ENCODE measurements around the gene MARVELD3. TPM values are rescaled to one million over a fixed set of nuclear protein-coding genes. Genes with fewer than 3 reads are reported as not detected.

Gene MARVELD3
- total and polyA plus RNA-seq, 2 of the 8 experiments (the other 6 are each of a cell fraction or from before 2014, with no cell fraction given): 18.0 to 34.8 TPM

- Histone ChIP-seq H3K9me3 (ENCODE audit: insufficient read depth in 2 of 2, low read depth in 1 of 2, low read length in 1 of 2) (no peaks in the 10 kb centered on the region), H4K5ac (ENCODE audit: insufficient read length, low read depth, low read length) (no peak overlapping the region), H3K36me3 (ENCODE audit: control insufficient read depth in 2 of 4, insufficient read depth in 4 of 4, low read length in 3 of 4) (peaks cover 5 to 63% (median 47%) of the 10 kb centered on the region in 4 experiments; a peak in 7 of 8 replicates), H4K20me1 (replicated peaks in 1 of 2; ENCODE audit: control insufficient read depth in 1 of 2, insufficient read depth in 2 of 2, low read length in 2 of 2) (no peaks in the 10 kb centered on the region), H3K27me3 (replicated peaks in 1 of 4; ENCODE audit: control insufficient read depth in 3 of 4, extremely low read depth in 1 of 4, insufficient read depth in 3 of 4, low read length in 3 of 4) (no peaks in the 10 kb centered on the region), H3K4me2 (ENCODE audit: insufficient read depth in 1 of 2, low read depth in 2 of 2, low read length in 2 of 2) (no peak overlapping the region), H4K8ac (ENCODE audit: extremely low read depth, insufficient read depth, low read length) (no peak overlapping the region), H3K27ac (ENCODE audit: low read depth, low read length) (no peak overlapping the region), H2BK120ac (replicated peaks; ENCODE audit: low read depth, low read length) (no peak overlapping the region), H3K23ac (ENCODE audit: insufficient read length) (no peak overlapping the region), H2BK15ac (ENCODE audit: low read length) (no peak overlapping the region), H3K23me2 (ENCODE audit: low read depth, low read length) (no peaks in the 10 kb centered on the region; the same call in 1 of the 2 replicates), H2BK12ac (ENCODE audit: low read depth, low read length) (no peak overlapping the region), H2AK5ac (ENCODE audit: low read depth, low read length) (no peak overlapping the region), H2BK5ac (ENCODE audit: low read depth, low read length) (no peak overlapping the region), H3K4me3 (ENCODE audit: extremely low read depth in 1 of 4, insufficient read depth in 2 of 4, low read depth in 3 of 4, low read length in 4 of 4) (no peak overlapping the region), H3K18ac (ENCODE audit: extremely low read depth, low read length) (no peak overlapping the region), H3K56ac (replicated peaks; ENCODE audit: insufficient read length, low read depth, low read length) (no peak overlapping the region), H3K79me1 (ENCODE audit: low read depth, low read length) (no peaks in the 10 kb centered on the region), H3K4me1 (replicated peaks in 1 of 4; ENCODE audit: control insufficient read depth in 3 of 4, insufficient read depth in 4 of 4, low read length in 3 of 4) (no peaks in the 10 kb centered on the region), H3K79me2 (ENCODE audit: control insufficient read depth in 1 of 2, insufficient read depth in 2 of 2, low read length in 2 of 2) (no peaks in the 10 kb centered on the region), H4K91ac (replicated peaks; ENCODE audit: insufficient read length, low read length) (no peak overlapping the region), H2AFZ (ENCODE audit: low read length) (no peak overlapping the region), H3K4ac (replicated peaks; ENCODE audit: insufficient read length, low read depth, low read length) (no peak overlapping the region), H2BK20ac (ENCODE audit: low read length) (no peak overlapping the region), H3K14ac (ENCODE audit: insufficient read length) (no peak overlapping the region), H3K9ac (replicated peaks in 1 of 4; ENCODE audit: extremely low read depth in 1 of 4, low read depth in 3 of 4, low read length in 3 of 4) (no peak overlapping the region)
- ChIA-PET POLR2A (ENCODE audit: partially characterized antibody) (no interaction called here), CTCF (ENCODE audit: partially characterized antibody) (interaction anchor here (0.5 to 1.6 kb wide), 6 partner anchors 8 to 86 kb away, joined by 3 to 4 read pairs (median 4); no protein-coding TSS in a partner anchor)
- TF ChIP-seq SP2 (IDR thresholded peaks at IDR 0.05; ENCODE audit: low read length): no peak
- TF ChIP-seq MAX (IDR thresholded peaks at IDR 0.05): no peak
- no peak for TF ChIP-seq NANOG (IDR thresholded peaks at IDR 0.05; ENCODE audit: insufficient read depth, low read depth, low read length, poor library complexity, severe bottlenecking)
- TF ChIP-seq RFX5 (IDR thresholded peaks at IDR 0.05; ENCODE audit: borderline replicate concordance, low read depth, low read length): no peak
- no peak for TF ChIP-seq TAF7 (optimal IDR thresholded peaks at IDR 0.05; ENCODE audit: borderline replicate concordance, low read depth, low read length)
- TF ChIP-seq CBX8 (IDR thresholded peaks at IDR 0.05; ENCODE audit: borderline replicate concordance, low read depth, low read length): no peak
- TF ChIP-seq SIRT6 (IDR thresholded peaks at IDR 0.05; ENCODE audit: low read length): no peak
- no peak for TF ChIP-seq CEBPB (IDR thresholded peaks at IDR 0.05; ENCODE audit: low read depth, low read length)
- no peak for TF ChIP-seq USF2 (IDR thresholded peaks at IDR 0.05; ENCODE audit: low read length)
- 88% methylated on average over 3 of the region's 3 CpGs; no CpG with 5 or more reads in 1 of the 2 experiments for WGBS, 2 experiments (ENCODE audit: extremely low coverage in 1 of 2, insufficient coverage in 1 of 2, insufficient read length in 1 of 2, insufficient replicate concordance in 2 of 2, low coverage in 1 of 2, low lambda C conversion rate in 2 of 2, missing lambda C conversion rate in 1 of 2)
- FAIRE-seq (no peak), DNase-seq (ENCODE audit: low read depth in 1 of 2, low spot score in 2 of 2) (no peak)
Observed at GRCh38 chr16:71671165-71671564, 45.2 kb downstream of the MARVELD3 start.

Data from H1 (cell line).